ENCODE data around the gene TLE6. TPM values are rescaled to one million over a fixed set of nuclear protein-coding genes. Genes with fewer than 3 reads are reported as not detected.

The TLE6 gene
- total and polyA plus RNA-seq, 10 of the 15 experiments (the other 5 are each of a cell fraction or from before 2014, with no cell fraction given): 2.7 to 13.8 (median 6.4) TPM

GRCh38 chr19:3012621-3013262 lies 35.4 kb downstream of the TLE6 start:
- Histone ChIP-seq H3K79me2 (ENCODE audit: control insufficient read depth, insufficient read depth, low read length) (no peaks in the 10 kb centered on the region), H3K36me3 (ENCODE audit: control insufficient read depth in 2 of 2, insufficient read depth in 2 of 2, low read length in 1 of 2) (no peaks in the 10 kb centered on the region), H3K9ac (ENCODE audit: control insufficient read depth, insufficient read depth, low read length) (no peak overlapping the region), H3K4me3 (no peak overlapping the region), H3K27ac (ENCODE audit: control insufficient read depth, insufficient read depth) (no peak overlapping the region), H3K9me3 (replicated peaks; ENCODE audit: control insufficient read depth, insufficient read depth, low read length) (no peaks in the 10 kb centered on the region), H3K4me1 (ENCODE audit: control insufficient read depth, insufficient read depth, low read length) (no peaks in the 10 kb centered on the region; the same call in 1 of the 2 replicates), H3K27me3 (replicated peaks in 1 of 2; ENCODE audit: control insufficient read depth in 2 of 2, insufficient read depth in 2 of 2, low read length in 1 of 2) (no peaks in the 10 kb centered on the region; a peak in 1 of 4 replicates), H4K20me1 (ENCODE audit: control insufficient read depth, insufficient read depth) (no peaks in the 10 kb centered on the region), H2AFZ (ENCODE audit: control insufficient read depth, low read depth, low read length) (no peak overlapping the region), H3K4me2 (ENCODE audit: control insufficient read depth, insufficient read depth) (no peak overlapping the region)
- BruUV-seq (replicated peaks): no TSS peak
- ChIA-PET RAD21 (ENCODE audit: unreplicated experiment) (no interaction called here), SMC1A (ENCODE audit: uncharacterized antibody, unreplicated experiment) (no interaction called here), POLR2A (no interaction called here), CTCF (interaction anchor here (0.6 to 1.8 kb wide), 2 partner anchors 63 to 70 kb away, joined by 3 to 5 read pairs; no protein-coding TSS in a partner anchor)
- WGBS (ENCODE audit: insufficient coverage, insufficient replicate concordance, low lambda C conversion rate, missing lambda C conversion rate): 43% methylated on average over 16 of the region's 16 CpGs
- intact Hi-C loops (cut with micrococcal nuclease; ENCODE audit: unreplicated experiment): no loop called here
- ATAC-seq (no peak), DNase-seq (ENCODE audit: low read depth, low spot score) (no peak), FAIRE-seq (no peak)
- in situ Hi-C loops (cut with MboI): no loop called here
- TF ChIP-seq TAF1 (IDR thresholded peaks at IDR 0.05; ENCODE audit: borderline replicate concordance, low read depth, low read length) (no peak), CHD1 (IDR thresholded peaks at IDR 0.05; ENCODE audit: low read depth, low read length) (no peak), POLR2AphosphoS2 (IDR thresholded peaks at IDR 0.05; ENCODE audit: low read depth, low read length) (no peak), CBX3 (IDR thresholded peaks at IDR 0.05; ENCODE audit: borderline replicate concordance, low read depth) (no peak), BCL11A (IDR thresholded peaks at IDR 0.05; ENCODE audit: low read depth, low read length) (no peak), RBBP5 (conservative IDR thresholded peaks at IDR 0.05) (no peak), KAT2A (conservative IDR thresholded peaks at IDR 0.05; ENCODE audit: control insufficient read depth, low read depth, low read length) (no peak)

- no peaks in the 10 kb centered on the region for H3K9me3 ChIP-seq (replicated peaks; ENCODE audit: control insufficient read depth, insufficient read depth, low read length)
- H3K27ac ChIP-seq (ENCODE audit: control insufficient read depth, insufficient read depth): no peak overlapping the region
- SMC1A ChIA-PET (ENCODE audit: uncharacterized antibody, unreplicated experiment): no interaction called here
- WGBS (ENCODE audit: insufficient coverage, insufficient replicate concordance, low lambda C conversion rate, missing lambda C conversion rate): 68% methylated on average over 7 of the region's 7 CpGs
- H4K20me1 ChIP-seq (ENCODE audit: control insufficient read depth, insufficient read depth): no peaks in the 10 kb centered on the region
- no peaks in the 10 kb centered on the region; a peak in 1 of 4 replicates for H3K27me3 ChIP-seq (replicated peaks in 1 of 2; ENCODE audit: control insufficient read depth in 2 of 2, insufficient read depth in 2 of 2, low read length in 1 of 2)
- POLR2A ChIA-PET: no interaction called here
- no peak overlapping the region for H3K9ac ChIP-seq (ENCODE audit: control insufficient read depth, insufficient read depth, low read length)
- no peaks in the 10 kb centered on the region for H3K36me3 ChIP-seq (ENCODE audit: control insufficient read depth in 2 of 2, insufficient read depth in 2 of 2, low read length in 1 of 2)
- no peak for ATAC-seq
- CTCF ChIA-PET: interaction anchor here (0.6 kb wide), 1 partner anchor 69 kb away, joined by 3 read pairs; no protein-coding TSS in a partner anchor
- H3K4me2 ChIP-seq (ENCODE audit: control insufficient read depth, insufficient read depth): no peak overlapping the region
- intact Hi-C loops (cut with micrococcal nuclease; ENCODE audit: unreplicated experiment): no loop called here
- no peak overlapping the region for H3K4me3 ChIP-seq
- DNase-seq (ENCODE audit: low read depth, low spot score): no peak
- H2AFZ ChIP-seq (ENCODE audit: control insufficient read depth, low read depth, low read length): no peak overlapping the region
- RAD21 ChIA-PET (ENCODE audit: unreplicated experiment): no interaction called here
- in situ Hi-C loops (cut with MboI): no loop called here
- no peaks in the 10 kb centered on the region for H3K79me2 ChIP-seq (ENCODE audit: control insufficient read depth, insufficient read depth, low read length)
- no peak for FAIRE-seq
- H3K4me1 ChIP-seq (ENCODE audit: control insufficient read depth, insufficient read depth, low read length): no peaks in the 10 kb centered on the region
- BruUV-seq (replicated peaks): no TSS peak
- no peak for TF ChIP-seq RELA (IDR thresholded peaks at IDR 0.05; ENCODE audit: borderline replicate concordance, partially characterized antibody)
- no peak for TF ChIP-seq RBBP5 (conservative IDR thresholded peaks at IDR 0.05)
- TF ChIP-seq RCOR1 (conservative IDR thresholded peaks at IDR 0.05; ENCODE audit: low read depth, low read length): no peak
- no peak for TF ChIP-seq GATAD2B (conservative IDR thresholded peaks at IDR 0.05; ENCODE audit: low read depth)
- no peak for TF ChIP-seq NR2C1 (IDR thresholded peaks at IDR 0.05)
- no peak for TF ChIP-seq CBX3 (IDR thresholded peaks at IDR 0.05; ENCODE audit: borderline replicate concordance, low read depth)
- no peak for TF ChIP-seq USF1 (IDR thresholded peaks at IDR 0.05; ENCODE audit: borderline replicate concordance, extremely low read length, insufficient read depth, low read depth, low read length)
- TF ChIP-seq ZBED1 (IDR thresholded peaks at IDR 0.05; ENCODE audit: borderline replicate concordance): no peak
Observed at GRCh38 chr19:3013263-3013725, 35.9 kb downstream of the TLE6 start.

All from GM12878 (cell line).